GM21786 (cell line): ENCODE measurements around the gene DNAI2.
"Not testable (repeated sequence)": the region's sequence is repeated elsewhere in the genome, so short reads cannot be mapped to it uniquely, and the experiment has no call there.

Experiments
- ATAC-seq: cut with Tn5 transposase; IDR thresholded peaks from one replicate; pipeline ENCODE4 v1.9.1; 2021; ENCODE audit not compliant: unreplicated experiment

DNAI2 gene

GRCh38 chr17:74244548-74244947 is 29.5 kb upstream of the DNAI2 start:
- ATAC-seq = no peak

GRCh38 chr17:74245145-74245831 is 28.7 kb upstream of the DNAI2 start:
- ATAC-seq = no peak

- no peak for ATAC-seq
These were observed 28.2 kb upstream of the DNAI2 start for GRCh38 chr17:74245871-74246270.

DNA sequence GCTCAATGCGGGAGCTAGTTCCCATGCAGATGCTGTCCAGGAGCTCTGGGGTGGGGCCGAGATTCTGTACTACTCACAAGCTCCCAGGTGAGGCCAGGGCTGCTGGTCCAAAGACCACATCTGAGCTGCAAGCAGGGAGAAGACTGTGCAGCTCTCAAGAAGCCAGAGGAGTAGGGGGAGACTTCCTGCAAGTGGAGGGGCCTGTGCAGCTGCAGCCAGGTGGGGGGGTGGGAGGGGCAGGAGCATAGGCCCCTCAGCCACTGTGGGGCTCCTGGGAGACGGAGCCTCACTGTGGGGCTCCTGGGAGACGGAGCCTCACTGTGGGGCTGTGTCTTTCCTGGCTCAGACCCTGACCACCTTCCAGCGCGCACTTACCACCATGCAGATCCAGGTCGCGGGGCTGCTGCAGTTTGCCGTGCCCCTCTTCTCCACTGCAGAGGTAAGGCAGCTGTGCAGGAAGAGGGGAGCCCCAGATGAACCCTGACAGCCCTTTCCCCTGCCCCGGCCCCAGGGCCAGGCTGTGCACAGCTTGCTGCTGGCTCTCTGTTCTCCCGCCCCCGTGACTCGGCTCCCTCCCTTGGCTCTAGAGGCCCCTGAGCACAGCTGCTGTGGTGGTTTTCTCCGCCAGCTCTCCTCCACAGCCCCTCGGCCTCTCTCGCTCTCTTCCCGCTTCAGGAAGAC is 24.3 kb upstream of the DNAI2 start:
- ATAC-seq = no peak

DNA sequence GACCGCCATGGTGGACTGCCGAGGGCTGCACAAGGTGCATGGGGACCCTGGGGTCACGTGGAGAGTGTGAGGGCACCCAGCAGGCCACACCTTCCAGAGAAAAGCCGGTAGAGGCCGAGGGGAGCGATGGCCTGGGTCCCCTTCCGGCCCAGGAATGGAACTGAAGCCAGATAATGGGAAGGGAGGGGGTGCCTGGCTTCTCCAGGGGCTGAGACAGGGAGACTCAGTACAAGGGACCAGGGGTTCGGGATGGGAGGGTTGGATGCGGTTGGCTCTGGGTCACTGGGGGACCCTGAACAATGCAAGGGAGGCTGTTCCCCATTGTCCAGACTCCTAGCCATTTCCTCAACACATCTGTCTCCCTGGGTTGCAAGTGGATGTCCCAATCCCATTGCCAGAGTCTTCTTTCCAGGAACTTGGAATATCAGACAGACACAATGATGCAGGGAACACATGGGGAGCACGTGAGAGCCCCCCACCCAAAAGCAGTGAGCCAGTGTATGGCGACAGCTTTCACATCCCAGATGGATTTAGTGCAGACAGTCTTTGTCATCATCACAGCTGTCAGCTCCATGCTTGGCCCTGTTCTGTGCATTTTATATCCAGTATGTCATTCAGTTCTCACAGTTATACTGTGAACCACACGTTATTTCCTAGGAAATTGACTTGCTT is 23.6 kb upstream of the DNAI2 start:
- no peak for ATAC-seq

DNA sequence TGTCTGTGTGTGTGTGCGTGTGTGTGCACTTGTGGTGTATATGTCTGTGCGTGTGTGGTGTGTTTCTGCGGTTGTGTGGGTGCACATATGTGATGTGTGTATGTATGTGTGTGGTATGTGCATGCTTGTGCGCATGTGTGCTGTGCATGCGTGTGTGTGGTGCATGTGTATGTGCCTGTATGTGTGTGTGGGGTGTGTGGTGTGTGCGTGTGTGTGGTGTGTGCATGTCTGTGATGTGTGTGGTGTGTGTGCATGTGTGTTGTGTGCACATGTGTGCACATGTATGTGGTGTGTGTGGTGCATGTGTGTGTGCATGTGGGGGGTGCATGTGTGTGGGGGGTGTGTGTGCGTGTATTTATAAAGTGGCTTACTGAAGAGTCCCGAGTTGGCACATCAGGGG is 23.0 kb upstream of the DNAI2 start:
- ATAC-seq = no peak

DNA sequence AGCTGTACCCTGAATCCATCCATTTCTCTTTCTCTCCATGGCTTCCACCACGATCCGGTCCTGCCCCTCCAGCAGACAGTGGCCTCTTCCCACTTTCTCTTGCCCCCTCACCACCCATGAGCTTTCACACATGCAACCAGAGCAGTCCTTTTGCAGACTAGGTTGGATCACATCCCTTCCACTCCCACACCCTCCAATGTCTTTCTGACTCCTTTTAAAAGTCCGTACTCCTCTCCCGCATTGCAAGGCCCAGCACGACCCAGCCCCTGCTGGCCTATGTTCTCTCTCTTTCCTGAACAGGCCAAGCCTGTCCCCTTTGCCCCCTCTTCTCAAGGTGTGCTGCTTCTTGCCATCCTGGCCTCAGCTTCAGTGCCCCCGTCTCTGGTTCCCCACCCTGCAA is 22.5 kb upstream of the DNAI2 start:
- no peak for ATAC-seq

- no peak for ATAC-seq
These were observed 21.8 kb upstream of the DNAI2 start for GRCh38 chr17:74252211-74252610.

DNA sequence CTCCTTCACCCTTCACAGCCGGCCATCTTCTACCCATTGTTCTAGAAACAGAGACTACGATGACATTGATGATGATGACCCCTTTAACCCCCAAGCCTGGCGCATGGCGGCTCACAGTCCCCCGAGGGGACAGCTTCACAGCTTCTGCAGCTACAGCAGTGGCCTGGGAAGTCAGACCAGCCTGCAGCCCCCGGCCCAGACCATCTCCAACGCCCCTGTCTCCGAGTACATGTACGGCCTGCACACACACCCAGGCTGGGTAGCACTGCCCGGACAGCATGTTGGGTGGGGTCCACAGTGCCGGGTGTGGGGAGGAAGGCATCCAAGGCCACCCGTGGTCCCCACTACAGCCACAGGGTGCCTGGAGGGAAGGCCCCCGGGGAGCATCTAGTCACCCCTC is 21.0 kb upstream of the DNAI2 start:
- ATAC-seq = no peak

DNA sequence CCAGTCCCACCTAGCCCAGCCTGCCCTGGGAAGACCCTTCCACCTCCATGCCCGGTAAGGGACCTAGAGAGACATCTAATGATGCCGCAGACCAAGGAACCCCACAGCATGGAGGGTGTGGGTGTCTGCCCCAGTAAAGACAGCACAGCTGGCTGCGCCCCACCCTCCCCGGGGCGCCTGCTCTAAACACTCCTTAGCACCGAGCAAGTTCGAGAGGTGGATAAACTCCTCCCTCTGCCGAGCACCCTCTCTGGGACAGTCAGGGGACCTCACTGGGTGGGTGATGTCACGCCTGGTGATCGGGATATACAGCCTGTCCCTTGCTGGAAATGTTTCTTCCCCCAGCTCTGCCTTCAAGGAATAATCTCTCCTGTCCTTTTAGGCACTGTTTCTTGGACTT is 16.7 kb upstream of the DNAI2 start:
- no peak for ATAC-seq

DNA sequence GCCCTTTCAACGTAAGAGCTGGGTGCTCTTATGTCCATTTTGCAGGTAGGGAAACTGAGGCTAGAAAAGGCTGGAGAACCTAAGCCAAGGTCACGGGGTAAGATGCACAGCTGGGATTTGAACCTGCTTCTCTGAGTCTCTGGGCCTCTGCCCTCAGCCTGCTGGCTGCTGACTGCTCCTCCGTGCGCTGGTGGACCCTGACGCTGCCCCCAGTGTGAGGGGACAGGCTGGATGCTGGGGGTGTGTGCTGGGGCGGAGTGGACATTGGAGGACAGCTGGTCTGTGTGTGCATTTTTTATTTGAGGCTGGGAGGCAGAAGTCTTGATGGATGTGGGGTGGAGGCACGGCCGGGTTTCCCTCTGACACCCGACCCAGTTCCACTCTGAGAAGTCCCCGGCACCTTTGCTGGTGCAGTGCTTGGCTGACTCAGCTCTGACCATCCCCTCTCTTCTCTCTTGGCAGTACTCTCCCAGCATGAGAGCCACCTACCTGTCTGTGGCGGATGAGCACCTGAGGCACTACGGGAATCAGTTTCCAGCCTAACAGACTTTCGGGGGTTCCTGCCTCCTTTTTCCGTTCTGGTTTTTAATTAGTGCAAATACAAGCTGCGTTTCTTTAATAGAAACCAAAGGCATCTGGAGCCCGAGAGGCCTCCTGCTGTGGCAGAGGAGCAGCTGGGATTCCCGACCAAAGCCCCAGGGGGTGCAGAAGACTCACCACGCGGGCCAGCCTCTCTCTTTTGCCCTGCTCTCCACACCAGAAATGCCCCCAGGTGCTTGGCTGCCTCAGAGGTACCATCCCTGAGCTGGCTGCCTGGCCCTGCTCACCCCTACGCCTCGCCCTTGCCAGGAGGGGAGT is 14.1 kb upstream of the DNAI2 start:
- no peak for ATAC-seq

DNA sequence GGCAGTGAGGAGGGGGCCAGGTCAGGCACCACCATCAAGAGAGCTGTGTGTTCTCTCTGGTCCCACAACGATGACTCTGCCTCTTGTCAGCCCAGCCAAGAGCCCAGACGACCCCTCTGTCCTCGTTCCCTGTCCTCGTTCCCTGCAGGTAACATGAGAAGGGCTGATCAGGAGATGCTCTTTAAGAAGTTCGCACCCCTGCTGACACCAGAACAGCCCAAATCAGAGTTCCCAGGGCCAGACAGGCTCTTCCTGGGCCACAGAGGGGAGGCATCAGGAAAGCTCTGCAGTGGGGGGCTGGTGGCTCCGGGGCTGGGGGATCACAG is 13.5 kb upstream of the DNAI2 start:
- no peak for ATAC-seq

DNA sequence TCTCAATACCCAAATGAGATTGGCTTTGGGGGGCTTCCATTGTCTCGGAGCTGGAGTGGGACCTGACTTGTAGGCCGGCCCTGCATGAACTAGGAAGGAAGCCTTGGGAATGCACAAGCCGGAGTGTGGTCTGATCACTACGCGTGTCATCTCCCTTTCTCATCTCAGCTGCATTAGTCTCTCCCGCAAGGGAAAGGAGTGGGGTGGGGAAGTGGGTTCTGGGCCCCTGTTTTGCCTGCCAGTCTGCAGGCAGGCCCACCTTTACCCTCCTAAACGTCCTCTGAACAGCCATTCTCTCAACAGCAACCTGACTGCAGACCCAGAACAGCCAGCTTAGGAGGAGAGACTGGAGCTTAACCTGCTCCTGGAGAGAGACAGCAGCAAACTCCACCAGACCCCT is 11.4 kb upstream of the DNAI2 start:
- no peak for ATAC-seq

- ATAC-seq = not testable (repeated sequence)
These were observed 7.0 kb upstream of the DNAI2 start for GRCh38 chr17:74267054-74267453.

DNA sequence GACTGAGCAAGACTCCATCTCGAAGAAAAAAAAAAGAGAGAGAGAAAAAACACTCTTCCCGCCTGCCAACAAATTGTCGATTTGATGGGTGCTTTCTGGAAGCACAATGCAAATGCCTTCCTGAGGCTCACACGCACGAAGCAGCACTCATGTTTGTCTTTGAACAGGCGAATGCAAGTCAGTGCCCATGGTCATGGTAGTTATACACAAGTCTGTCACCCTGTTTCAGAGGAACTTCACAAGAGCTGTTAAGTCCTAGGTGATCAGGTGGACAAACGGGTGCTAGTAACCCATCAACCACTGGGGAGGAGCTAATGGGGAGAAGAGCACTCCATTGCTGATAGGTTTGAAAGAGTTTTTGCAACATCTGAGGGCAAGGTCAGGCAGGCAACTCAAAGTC is 6.5 kb upstream of the DNAI2 start:
- no peak for ATAC-seq

DNA sequence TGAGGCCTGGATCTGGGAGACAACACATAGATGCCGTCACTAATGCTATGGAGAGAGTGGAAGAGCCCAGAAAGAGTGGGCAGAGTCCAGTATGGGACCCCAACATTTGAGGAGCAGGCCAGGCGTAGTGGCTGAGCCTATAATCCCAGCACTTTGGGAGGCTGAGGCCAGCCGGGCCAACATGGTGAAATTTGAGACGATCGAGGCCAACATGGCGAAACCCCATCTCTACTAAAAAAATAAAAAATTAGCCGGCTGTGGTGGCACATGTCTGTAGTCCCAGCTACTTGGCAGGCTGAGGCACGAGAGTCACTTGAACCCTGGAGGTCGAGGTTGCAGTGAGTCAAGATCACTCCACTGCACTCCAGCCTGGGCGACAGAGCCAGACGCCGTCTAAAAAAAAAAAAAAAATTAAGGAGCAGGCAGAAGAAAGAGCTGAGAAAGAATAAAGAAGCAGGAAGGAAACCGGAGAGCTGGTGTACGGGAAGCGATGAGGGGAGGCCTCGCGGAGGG is 6.0 kb upstream of the DNAI2 start:
- ATAC-seq = no peak

- no peak for ATAC-seq
These were observed 5.5 kb upstream of the DNAI2 start for GRCh38 chr17:74268558-74268957.

DNA sequence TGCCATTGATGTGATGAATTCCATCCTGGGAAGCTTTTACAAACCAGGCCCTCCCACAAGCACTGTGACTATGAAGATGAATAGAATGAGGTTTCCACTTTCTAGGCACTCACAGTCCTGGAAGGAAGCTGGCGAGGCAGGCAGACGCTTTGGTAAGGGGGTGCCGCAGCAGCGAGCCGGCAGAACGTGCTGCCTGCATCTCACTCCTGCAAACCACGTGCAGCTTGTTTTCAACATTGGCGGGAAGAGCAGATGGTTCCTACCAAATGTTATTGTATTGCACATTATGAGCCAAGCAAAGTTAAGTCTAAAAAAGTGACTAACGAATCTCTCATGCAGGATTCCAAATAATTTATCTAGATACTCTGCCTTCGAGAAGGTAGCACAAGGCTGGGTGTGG is 3.7 kb upstream of the DNAI2 start:
- ATAC-seq = no peak

DNA sequence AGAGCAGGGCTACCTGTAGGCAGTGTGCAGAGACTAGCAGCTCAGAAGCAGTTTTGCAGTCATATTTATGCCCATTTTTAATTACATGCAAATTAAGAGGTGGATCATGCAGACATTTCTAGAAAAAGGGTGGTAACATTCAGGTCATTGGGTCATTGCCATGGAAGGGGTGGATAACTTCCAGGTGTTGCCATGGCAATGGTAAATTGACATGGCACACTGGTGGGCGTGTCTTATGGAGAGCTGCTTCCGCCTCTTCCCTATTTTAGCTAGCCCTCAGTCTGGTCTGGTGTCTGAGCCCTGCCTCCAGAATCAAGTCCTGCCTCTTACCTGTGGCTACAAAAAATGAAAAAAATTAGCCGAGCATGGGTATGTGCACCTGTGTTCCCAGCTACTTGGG is 2.8 kb upstream of the DNAI2 start:
- ATAC-seq = no peak

DNA sequence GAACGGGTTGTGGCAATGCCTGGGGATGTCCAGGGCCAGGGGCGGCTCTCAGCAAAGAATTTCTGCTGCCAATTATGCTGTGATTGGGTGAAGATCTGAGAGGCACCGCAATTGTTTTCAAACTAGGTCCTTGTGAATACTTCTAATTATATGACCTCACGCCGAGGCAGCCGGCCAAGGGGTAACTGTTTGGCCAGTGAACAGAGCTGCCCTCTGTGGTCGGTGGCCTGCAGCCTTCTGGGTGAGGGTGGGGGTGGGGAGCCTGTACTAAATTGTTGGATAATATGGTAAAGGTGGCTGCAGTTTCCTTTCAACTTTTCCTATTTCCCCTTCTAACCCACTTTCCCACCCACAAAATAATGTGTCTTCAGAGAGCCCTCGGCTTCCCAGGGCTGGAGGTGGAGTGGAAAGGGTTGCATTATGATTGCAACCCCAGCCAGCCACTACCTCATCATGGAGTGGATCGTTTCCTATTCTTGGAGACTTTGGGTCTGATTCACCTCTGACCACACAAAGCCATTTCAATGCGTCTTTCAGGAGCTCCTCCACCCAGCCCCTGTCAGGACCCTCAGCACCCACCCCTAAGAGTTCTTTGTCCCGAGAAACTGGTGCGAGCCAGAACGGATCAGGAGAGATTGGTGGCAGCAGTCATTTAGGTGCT is 2.0 kb upstream of the DNAI2 start:
- no peak for ATAC-seq

- ATAC-seq = no peak
These were observed 1.3 kb upstream of the DNAI2 start for GRCh38 chr17:74272731-74273201.
